GM12865 (cell line): ENCODE data around the gene ANO4.

Experiments used
- DNase-seq: peaks from one replicate; pipeline ENCODE4 v3.0.0; 2010; ENCODE audit warnings: low read depth
- H3K4me3 ChIP-seq: 2 replicates; pipeline ENCODE4 v1.5.1; 2011; ENCODE audit warnings: mild to moderate bottlenecking, low read depth, low read length, control low read depth
- TF ChIP-seq, protein P1 (sequence below): IDR thresholded peaks from 2 replicates; pipeline ENCODE4 v1.5.1; 2011; ENCODE audit warnings: low read length, control low read depth, low read depth, inconsistent platforms; ENCODE audit not compliant: insufficient read depth; ENCODE audit errors: missing control alignments

The ANO4 gene

GRCh38 chr12:100867639-100868393 lies 73.2 kb downstream of the ANO4 start:
- no peak for DNase-seq
- no peak overlapping the region for H3K4me3 ChIP-seq
- TF ChIP-seq, protein P1, sequence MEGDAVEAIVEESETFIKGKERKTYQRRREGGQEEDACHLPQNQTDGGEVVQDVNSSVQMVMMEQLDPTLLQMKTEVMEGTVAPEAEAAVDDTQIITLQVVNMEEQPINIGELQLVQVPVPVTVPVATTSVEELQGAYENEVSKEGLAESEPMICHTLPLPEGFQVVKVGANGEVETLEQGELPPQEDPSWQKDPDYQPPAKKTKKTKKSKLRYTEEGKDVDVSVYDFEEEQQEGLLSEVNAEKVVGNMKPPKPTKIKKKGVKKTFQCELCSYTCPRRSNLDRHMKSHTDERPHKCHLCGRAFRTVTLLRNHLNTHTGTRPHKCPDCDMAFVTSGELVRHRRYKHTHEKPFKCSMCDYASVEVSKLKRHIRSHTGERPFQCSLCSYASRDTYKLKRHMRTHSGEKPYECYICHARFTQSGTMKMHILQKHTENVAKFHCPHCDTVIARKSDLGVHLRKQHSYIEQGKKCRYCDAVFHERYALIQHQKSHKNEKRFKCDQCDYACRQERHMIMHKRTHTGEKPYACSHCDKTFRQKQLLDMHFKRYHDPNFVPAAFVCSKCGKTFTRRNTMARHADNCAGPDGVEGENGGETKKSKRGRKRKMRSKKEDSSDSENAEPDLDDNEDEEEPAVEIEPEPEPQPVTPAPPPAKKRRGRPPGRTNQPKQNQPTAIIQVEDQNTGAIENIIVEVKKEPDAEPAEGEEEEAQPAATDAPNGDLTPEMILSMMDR, result no peak

GRCh38 chr12:100868487-100868886 lies 73.9 kb downstream of the ANO4 start:
- no peak overlapping the region for H3K4me3 ChIP-seq
- DNase-seq, result no peak
- TF ChIP-seq, protein P1, result no peak

DNA sequence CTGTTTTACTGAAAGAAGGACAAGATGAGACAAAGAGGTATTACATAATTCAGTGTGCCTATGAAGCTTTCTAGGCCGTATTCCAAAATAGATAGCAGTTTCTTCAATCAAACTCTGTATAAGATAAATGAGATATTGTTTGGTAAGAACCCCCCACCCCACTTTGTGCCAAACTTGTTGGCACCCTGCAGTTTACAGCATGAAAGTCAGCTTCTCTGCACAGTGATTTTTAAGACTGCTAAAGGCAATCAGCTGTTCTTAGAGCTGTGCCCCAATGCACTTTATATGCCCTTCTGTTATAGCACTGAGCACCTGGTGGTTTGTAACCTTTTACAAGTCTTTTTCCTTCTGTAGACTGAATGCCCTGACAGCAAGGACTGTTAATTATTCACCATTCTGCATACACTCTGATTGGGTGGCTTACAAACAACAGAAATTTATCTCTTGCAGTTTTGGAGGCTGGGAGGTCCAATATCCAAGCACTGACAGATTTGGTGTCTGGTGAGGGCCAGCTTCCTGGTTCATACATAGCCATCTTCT lies 76.7 kb downstream of the ANO4 start:
- DNase-seq, result no peak
- TF ChIP-seq, protein P1, result no peak
- H3K4me3 ChIP-seq, result no peak overlapping the region

- TF ChIP-seq, protein P1, result no peak
- DNase-seq, result no peak
- no peak overlapping the region for H3K4me3 ChIP-seq
Measured at GRCh38 chr12:100875156-100875555, 80.6 kb downstream of the ANO4 start.

DNA sequence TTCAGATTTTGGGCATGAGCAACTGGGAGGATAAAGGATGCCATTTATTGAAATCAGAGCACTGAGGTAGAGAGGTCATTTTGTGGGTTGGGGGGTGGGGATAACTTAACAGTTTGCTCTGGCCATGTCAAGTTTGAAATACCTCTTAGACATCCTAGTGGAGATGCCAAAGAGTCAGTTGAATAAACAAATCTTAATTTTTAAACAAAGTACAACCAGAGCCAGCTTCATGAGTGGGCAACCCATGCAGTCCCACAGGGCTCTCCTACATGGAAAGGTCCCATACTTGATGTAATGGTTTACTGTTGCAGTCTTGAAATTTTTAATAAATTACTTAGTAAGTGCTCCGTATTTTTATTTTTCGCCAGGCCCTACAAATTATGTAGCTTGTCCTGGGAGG lies 81.2 kb downstream of the ANO4 start:
- DNase-seq, result no peak
- TF ChIP-seq, protein P1, result no peak

DNA sequence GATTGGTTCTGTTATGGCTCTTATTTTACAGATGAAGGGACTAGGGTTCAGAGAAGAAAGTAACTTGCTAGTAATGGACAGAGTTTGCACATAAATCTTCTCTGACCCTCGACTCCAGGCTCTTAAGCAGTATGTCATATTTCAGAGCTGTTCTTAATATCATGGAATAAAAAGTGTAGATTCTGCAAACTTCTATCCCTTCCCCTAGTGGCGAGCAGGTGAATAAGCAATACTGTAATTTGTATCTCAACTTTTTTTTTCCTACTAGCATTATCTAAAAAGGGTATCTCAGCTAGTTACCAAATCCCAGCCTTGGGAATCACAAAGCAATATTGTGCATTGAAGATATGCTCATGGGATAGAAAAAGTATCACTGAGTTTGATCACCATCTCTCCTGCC lies 83.2 kb downstream of the ANO4 start:
- TF ChIP-seq, protein P1, result peak; percentile 24
- DNase-seq, result no peak

More for the DNA sequence above, 81.2 kb downstream of the ANO4 start:
- H3K4me3 ChIP-seq, result no peak overlapping the region

More for the DNA sequence above, 83.2 kb downstream of the ANO4 start:
- H3K4me3 ChIP-seq, result no peak overlapping the region
